Right lung (tissue), 5 donors: Measurements from ENCODE around the gene UPK3BL1. TPM values are rescaled to one million over a fixed set of nuclear protein-coding genes. Genes with fewer than 3 reads are reported as not detected.
"Not testable (repeated sequence)": the region's sequence is repeated elsewhere in the genome, so short reads cannot be mapped to it uniquely, and the experiment has no call there.

Experiments
- DNase-seq, 2 donors: peaks; one replicate each; pipeline ENCODE4 v3.0.0-alpha.2; 2013
- polyA plus RNA-seq, 5 donors: library from polyadenylated mRNA; unstranded; fragments of 120-200 nt; gene quantifications; one replicate each; pipeline versions ENCODE4 v1.2.1 to v1.2.3, GENCODE V29; 2013; ENCODE audit warnings: inconsistent platforms in 1 of 5, low replicate concordance in 1 of 5; ENCODE audit not compliant: insufficient read length in 5 of 5, insufficient read depth in 1 of 5

Gene UPK3BL1
- polyA plus RNA-seq, 5 donors, result 11.3 to 41.4 (median 21.5) TPM

DNA sequence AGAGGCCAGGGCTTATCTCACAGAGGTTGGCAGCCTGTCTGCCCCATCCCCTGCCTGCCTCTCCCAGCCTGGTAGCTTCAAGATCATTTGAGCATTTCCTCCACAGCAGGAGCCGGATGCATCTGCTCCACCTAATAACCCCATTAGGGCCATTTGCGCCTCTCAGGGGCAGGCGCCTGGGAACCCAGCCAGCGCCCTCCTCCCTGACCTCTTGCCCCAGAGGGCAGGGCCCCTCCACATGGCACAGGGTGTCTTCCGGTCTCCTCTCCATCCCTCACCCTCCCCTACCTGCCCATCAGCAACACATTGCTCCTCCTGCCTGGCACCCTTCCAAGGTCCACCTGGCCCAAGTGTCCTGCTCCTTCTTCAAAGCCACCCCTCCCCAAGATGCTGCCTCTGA lies 7.2 kb downstream of the UPK3BL1 start:
- DNase-seq, result not testable (repeated sequence)

DNA sequence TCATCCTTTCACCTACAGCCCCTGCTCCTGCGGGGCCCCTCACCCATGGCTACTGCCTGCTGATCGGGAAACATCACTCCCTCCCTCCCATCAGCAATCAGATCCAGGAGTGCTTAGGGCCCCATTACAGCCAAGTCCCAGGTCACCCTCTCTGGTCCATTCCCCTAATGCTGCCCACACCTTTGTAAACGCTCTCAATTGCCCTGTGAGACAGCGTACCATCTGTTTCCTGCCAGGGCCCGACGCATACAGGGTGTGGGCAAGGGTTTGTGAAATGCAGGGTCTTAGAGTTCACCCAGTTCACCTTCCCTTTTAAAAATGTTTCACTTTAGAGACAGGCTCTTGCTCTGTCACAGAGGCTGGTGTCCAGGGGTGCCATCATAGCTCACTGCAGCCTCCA lies 8.3 kb downstream of the UPK3BL1 start:
- DNase-seq, result not testable (repeated sequence)

DNA sequence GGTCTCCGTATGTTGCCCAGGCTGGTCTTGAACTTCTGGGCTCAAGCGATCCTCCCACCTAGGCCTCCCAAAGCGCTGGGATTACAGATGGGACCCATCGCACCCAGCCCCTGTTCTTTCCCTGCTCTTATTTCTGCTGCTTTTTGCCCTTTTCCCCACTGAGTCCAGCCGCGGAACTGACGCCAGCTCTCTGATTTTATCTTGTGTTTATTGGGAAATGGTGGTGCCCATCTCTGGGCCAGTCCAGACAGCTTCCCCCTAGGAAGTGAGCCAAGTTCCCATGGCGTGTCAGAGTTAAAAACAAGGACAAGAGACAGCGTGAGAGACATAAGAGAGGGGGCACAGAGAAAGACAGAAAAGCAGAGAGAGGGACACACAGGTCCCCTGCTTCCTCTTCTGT lies 12.0 kb downstream of the UPK3BL1 start:
- DNase-seq, result not testable (repeated sequence)

DNA sequence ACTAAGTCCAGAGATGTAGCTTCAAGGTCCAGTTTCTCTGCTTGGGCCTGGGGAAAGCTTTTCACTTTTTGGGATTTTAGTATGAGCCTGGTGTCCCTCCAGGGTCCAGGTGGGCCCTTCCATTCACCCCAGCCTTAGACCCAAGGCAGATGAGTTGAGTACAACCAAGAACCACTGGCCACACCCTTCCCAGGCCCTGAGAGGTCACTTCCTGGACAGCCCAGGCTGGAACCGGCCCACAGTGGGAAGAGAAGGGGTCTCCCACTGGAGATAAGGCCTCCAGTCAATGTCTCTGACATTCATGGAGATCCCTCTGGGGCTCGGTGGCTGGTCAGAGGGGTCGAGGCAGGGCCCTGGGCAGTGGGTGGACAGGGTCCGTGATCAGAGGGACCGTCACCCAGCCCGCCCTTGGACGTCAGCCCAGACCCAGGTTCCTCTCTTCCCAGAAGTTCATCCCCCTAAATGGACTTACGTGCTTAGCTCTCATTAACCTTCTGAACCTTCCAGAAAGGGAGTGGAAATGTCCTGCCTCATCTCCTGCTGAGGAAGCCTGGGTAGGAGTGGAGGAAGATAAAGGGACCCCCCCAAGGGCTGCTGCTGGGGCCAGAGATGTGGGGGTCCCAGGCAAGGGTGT lies 15.2 kb downstream of the UPK3BL1 start:
- not testable (repeated sequence) for DNase-seq

DNA sequence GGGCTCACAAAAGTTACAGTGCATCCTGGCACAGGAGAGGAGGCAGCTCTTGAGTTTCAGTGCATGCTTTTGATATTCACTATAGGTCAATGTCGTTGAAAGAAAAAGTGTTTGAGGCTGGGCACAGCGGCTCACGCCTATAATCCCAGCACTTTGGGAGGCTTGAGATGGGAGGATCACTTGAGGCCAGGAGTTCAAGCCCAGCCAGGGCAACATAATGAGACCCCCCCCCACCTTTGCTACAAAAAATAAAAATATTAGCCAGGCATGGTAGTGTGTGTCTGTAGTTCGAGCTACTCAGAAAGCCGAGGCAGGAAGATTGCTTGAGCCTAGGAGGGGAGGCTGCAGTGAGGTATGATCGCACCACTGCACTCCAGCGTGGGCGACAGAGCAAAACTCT lies 24.5 kb downstream of the UPK3BL1 start:
- DNase-seq, result not testable (repeated sequence)

DNA sequence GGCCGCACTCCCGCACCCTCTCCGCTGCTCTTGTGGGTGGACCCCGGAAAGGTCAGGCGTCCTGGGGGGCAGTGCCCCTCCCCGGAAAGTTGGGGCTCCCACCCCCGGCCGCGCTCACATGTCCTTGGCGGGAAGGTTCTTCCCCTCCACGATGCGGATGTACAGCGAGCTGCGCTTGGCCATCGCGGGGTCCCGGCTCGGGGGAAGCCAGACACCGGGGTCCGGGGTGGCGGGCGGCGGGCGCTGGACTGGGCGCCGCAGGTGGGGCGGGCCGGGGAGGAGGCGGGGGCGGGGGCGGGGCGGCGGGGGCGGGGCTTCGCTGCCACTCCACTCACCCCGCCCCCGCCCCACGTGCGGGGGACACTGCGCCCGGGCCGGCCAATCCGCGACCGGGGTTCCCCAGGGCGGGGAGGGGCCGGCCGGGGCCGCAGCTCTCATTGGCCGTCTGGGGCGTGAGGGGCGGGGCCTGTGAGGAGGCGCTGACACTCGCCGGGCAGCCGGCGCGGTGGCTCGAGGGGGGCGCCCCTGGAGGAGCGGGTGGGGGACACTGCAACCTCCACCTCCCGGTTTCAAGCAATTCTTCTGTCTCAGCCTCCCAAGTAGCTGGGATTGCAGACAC lies 26.0 kb downstream of the UPK3BL1 start, which contains the start of gene RASA4:
Gene RASA4 (minus strand): TSS at position 250 of the 619 bp plus-strand sequence. CDS start 67 bp downstream, at position 183.
- DNase-seq, result peak in 1 of 2 donors; percentile 15

DNA sequence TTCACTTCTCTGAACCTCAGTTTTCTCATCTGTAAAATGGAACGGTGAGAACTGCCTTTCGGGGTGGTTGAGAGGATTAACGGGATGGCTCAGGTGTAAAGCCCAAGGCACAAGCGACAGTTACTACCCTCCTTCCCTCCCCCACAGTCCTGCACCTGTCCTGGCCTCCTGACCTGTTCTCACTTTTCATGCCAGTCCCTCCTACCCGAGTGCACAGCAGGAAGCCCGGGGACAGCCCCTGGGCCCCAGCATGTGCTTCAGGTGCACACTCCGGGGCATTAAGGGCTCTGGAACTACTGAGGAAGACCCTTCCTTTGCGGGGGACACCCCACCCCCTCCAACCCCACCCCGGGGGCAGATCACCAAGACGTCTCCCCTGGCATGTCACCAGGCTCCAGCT lies 26.7 kb downstream of the UPK3BL1 start:
- not testable (repeated sequence) for DNase-seq

DNA sequence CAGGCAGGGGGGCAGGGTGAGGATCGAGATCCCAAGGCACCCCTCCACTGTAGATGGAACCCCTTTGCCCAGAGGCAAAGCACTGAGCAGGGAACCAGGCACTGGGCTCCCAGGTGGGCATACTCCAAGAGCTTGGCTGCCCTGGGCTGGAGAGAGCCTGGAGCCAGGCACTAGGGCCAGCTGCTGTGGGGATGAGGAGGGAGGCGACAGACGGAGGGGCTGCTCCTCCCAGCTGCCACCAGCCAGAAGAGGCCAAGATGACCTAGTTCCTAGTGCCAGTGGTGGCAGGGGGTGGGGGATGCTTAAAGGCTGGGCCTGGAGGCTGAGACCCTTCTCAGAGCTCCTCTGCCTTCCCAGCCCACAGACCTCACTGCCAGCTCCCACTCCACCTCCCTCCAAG lies 27.7 kb downstream of the UPK3BL1 start:
- DNase-seq, result not testable (repeated sequence)

DNA sequence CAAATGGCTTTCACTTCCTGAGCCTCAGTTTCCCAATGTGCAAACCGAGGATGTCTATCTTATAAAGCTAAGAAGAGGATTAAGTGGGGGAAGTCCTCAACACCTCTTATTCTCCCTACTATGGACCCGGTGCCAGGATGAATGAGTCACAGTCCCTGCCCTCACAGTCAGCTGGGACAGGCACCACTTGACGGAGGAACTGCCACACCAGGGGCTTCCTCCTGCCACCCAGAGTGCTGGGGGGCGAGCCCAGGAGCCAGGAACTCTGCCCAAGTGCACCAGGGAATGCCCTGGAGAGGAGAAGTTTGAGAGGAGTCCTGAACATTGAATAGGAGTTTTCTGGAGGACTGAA lies 28.3 kb downstream of the UPK3BL1 start:
- not testable (repeated sequence) for DNase-seq

DNA sequence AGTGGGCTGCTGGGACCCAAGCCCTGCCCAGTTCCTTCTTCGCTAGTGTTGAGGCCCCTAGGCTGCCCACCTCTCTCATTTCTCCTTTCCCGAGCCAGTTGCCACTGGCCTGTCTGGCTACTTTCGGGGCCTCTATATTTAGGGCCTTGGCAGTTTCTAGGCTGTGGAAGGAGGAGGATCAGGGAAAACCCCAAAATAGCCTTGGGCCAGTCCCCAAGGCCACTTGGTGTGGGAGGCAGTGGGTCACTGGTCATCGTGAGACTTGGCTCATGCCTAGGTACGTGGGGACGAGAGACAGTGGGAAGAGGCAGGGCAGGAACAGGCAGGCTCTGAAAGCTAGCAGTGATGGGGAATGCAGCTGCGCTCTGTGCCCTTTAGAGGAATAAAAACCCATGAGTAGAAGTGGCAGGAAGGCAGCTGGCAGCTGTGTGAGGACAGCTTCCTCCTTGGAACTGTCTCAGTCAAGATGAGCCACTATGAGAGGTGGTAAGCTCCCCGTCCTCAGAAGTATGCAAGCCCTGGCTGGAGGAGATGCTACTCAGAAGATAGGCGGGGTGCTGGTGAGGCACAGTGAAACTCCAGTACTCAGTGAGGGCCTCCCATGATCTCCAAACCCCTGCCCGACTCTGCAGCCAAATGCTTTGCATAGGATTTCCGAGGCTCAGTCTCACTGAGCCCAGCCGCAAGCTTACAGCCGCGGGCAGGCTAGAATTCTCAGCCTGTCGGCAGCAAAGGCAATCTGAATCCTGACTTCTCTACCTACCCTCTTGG lies 28.8 kb downstream of the UPK3BL1 start:
- not testable (repeated sequence) for DNase-seq

DNA sequence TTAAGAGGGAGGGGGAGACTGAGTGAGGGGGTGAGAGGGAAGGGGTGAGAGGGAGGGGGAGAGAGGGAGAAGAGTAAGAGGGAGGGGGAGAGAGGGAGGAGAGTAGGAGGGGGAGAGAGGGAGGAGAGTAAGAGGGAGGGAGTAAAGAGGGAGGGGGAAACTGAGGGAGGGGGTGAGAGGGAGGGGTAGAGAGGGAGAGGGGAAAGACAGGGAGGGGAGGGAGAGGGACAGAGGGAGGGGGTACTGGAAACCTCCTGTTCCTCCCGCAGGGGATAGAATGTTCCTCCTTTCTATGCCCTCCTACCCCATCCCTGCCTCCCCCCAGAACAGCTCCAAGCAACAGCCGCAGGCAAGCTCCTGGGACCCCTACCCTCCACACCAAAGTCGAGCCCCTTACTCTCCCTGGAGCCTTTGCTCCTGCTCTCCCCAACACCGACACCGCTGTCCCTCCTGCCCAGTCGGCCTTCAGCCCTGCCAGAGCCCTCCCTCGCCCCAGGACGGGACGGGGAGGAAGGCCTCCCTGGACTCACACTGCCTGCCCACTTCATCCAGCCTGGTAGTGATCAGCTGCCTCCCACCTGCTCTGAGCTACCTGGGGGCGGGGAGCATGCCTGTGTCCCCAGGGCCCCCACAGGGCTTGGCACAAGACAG lies 30.8 kb downstream of the UPK3BL1 start:
- DNase-seq, result peak in 1 of 2 donors; percentile 11

DNA sequence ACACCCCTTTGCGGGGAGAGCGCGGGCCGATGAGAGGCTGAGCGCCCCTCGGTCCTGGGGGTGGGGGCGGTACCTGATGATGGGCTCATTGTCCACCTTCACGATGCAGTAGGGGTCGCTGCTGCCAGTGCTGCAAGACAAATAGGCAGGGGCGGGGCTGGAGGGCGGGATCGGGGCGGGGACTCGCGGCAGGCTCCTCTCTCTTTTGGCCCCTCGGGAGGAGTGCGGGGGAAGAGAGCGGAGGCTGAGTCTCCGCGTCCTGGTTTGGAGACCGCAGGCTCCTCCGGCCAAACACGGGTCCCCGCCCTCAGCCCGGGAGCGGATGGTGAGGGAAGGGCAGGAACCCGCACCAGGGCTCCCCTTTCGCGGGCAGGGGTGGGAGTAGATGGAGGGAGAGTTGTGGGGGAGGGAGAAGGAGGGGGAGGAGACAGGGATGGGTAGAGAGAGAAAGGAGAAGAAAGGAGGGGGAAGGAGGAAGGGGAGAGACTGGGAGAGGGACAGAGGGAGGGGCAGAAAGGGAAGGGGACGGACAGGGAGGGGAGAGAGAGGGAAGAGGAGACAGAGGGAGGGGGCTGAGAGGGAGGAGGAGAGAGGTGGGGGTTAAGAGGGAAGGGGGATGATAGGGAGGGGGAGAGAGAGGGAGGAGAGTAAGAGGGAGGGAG lies 31.4 kb downstream of the UPK3BL1 start:
- not testable (repeated sequence) for DNase-seq

DNA sequence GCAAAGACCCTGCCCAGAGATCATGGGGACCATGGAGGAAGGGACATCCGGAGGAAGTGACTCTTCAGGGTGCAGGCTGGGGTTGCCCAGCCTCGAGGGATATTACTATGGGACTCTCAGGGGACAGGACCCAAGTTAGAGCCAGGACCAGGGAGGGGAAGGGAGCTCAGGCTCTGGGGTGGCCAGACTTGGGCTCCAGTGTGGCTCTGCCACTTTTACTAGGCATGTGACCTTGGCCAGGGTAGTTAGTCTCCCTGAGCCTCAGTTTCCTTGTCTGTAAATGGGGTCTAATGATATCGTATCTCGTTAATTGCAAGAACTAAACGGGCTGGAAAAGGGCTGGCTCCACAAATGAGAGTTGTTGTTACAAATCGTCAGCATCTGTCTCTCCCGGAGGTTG lies 32.1 kb downstream of the UPK3BL1 start:
- DNase-seq, result not testable (repeated sequence)

DNA sequence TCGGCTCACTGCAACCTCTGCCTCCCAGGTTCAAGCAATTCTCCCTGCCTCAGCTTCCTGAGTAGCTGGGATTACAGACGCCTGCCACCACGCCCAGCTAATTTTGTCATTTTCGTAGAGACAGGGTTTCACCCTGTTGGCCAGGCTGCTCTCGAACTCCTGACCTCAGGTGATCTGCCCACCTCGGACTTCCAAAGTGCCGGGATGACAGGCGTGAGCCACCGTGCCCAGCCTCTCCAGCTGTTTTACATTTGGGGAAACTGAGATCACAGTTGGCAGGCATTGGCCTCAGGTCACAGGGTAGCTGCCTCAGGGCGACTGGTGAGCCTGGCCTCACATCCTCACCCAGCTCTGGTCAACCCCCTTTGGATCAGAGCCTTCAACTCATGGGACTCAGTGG lies 32.9 kb downstream of the UPK3BL1 start:
- not testable (repeated sequence) for DNase-seq

DNA sequence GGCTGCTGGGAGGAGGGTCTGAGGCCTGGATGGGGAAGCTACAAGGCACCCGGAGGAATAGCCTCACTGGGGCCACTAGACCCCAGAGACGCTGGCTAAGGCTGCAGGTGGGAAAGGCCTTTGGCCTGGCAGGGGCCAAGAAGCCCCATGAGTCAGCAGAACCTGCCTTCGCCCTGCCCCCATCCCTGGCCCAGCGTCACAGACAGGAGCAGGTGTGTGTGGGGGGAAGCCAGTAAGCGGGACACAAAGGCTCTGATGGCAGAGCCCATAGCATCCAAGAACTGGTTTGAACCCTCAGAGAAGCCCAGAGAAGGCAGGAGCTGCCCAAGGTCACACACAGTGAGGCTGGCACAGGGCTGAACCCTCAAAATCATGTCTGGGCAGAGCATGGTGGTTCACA lies 35.7 kb downstream of the UPK3BL1 start:
- DNase-seq, result not testable (repeated sequence)

DNA sequence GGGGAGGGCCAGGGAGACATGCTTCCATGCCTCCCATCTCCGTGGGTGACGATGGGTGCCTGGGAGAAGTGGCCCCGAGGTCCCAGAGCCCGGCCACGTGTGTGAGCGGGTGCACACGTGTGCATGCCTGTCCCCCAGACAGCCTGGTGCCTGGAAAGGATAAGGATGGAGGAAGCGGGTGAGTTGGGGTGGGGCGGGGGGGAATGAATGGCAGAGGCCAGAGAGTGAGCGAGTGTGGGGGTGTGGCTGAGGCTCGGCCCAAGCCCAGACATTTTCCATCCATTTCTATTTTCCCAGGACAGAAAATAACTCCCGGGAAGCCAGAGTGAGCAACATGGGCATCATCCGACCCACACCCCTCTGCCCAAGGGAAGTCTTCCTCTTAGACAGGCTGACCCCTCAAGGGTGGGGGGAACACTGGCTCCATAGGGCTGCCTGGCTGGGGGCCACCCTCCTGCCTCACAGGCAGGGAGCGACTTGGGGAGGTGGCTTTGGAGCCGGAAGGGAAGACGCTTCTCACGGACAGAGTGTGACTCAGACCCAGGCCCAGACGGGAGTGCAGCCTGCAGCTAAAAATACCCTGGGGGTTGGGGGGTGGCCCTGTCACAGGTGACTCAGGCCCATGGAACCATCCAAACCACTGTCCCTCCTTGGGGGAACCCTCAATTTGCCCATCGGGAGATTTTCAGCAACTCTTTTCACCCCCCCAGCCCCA lies 38.0 kb downstream of the UPK3BL1 start:
- DNase-seq, result not testable (repeated sequence)

DNA sequence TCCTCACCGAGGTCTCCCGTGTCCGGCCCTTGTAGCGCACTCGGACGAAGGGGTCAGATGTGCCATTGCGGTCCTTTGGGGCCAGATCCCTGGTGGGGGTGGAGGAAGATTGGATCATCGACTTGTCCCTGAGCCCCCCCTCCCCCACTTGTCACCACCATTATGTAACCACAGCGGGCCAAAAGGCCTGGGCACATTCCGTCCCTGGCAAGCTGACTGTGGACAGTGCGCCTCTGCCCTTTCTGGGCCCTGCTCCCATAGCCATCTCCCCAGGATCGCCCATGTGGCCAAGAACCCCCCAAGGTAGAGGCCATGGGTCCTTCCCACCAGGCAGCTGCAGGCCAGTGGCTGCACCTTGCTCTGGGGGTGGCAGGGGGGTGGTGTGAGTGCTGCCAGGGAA lies 40.3 kb downstream of the UPK3BL1 start:
- not testable (repeated sequence) for DNase-seq

DNA sequence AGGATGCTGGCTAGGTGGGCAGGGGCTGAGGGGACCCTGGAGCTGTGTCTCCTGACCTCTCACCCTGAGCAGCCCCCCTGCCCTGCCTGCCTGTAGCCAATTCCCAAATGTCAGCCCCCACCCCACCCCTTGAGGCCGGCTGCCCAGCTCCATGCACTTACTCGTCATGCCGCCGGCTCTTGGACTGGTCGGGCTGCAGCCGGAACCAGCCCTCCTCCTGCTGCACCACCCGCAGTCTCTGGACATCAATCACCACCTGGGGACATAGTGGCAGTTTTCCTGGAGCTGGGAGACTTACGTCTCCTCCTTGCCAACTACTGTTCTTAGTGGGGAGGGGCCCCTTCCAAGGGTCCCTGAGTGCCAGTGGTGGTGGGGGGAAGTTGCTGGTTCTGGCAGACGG lies 42.9 kb downstream of the UPK3BL1 start:
- not testable (repeated sequence) for DNase-seq

DNA sequence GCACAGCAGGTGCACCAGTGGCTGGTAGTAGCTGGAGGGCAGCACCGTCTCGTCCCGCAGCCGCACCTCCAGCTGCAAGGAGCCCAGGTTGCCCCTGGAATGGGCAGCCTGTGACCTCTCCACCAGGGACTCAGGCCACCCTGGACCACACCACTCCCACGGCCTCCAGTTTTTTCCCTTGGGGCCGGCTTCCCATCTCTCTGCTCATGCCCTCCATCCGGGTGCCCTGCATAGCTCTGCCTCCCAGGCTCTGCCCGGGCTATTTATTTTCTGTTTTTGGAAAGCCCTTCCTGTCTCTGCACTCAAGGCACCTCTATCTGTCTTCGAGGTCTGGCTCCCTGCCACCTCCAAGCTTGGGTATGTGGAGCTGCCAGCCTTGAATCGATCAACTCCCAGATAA lies 46.6 kb downstream of the UPK3BL1 start:
- DNase-seq, result not testable (repeated sequence)

DNA sequence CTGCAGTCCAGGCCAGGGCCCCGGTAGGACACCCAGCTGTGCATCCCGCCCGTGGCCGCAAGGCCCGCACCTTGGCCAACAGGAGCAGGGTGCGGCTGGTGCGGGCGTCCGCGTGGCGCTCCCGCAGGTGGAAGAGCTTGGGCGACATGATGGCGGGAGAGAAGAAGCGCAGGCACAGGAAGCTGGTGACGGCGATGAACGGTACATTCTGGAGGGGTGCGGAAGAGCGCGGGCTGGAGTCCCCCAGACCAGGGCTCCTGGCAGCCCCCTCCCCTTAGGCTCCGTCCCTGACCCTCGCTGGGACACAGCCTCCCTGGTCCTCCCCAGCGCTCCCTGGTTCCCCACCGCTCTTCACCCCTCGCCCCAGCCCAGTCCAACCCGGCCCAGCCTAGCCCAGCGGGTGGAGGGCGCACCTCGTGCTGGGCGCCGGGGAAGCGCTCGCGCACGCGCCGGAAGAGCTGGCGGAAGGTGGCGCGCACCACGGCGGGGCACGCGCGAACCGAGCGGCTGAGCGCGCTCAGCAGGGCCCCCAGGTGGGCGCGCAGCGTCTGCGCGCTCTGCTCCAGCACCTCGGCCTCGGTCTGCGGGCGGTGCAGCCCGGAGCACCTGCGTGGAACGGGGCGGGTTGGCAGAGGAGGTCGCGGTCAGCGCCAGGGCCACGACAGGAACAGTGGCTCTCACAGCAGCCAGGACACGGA lies 48.8 kb downstream of the UPK3BL1 start:
- not testable (repeated sequence) for DNase-seq
